NCI-H2196 (cell line): ENCODE results near the gene SLC11A2.
"Not testable (repeated sequence)": the region's sequence is repeated elsewhere in the genome, so short reads cannot be mapped to it uniquely, and the experiment has no call there.

Source experiments
- DNase-seq: peaks from one replicate; lab custom pipeline; 2025; ENCODE audit not compliant: unreplicated experiment; lab: John Stamatoyannopoulos, UW

SLC11A2 gene

GRCh38 chr12:50951112-50951511 lies 75.1 kb downstream of the SLC11A2 start:
- DNase-seq, result no peak

- DNase-seq, result no peak
Measured at GRCh38 chr12:50949801-50950302, 76.3 kb downstream of the SLC11A2 start.

DNA sequence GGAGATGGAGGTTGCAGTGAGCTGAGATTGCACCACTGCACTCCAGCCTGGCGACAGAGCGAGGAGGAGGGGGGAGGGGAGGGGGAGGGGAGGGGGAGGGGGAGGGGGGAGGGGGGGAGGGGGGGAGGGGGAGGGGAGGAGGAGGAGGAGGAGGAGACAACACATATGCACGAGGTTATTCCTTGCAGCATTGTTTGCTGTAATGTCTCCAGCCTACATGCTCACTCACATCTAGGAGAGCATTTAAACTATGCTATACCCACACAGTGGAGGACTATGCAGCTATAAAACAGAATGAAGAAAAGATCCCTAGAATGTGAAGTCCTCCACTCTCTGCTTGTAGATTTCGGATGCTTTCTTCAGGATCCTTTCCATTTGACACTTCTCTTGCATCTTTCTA lies 77.4 kb downstream of the SLC11A2 start:
- no peak for DNase-seq

GRCh38 chr12:50947933-50948626 lies 78.1 kb downstream of the SLC11A2 start:
- no peak for DNase-seq

GRCh38 chr12:50937653-50938052 lies 88.5 kb downstream of the SLC11A2 start:
- no peak for DNase-seq

- DNase-seq, result no peak
Measured at GRCh38 chr12:50936821-50937530, 89.2 kb downstream of the SLC11A2 start.

DNA sequence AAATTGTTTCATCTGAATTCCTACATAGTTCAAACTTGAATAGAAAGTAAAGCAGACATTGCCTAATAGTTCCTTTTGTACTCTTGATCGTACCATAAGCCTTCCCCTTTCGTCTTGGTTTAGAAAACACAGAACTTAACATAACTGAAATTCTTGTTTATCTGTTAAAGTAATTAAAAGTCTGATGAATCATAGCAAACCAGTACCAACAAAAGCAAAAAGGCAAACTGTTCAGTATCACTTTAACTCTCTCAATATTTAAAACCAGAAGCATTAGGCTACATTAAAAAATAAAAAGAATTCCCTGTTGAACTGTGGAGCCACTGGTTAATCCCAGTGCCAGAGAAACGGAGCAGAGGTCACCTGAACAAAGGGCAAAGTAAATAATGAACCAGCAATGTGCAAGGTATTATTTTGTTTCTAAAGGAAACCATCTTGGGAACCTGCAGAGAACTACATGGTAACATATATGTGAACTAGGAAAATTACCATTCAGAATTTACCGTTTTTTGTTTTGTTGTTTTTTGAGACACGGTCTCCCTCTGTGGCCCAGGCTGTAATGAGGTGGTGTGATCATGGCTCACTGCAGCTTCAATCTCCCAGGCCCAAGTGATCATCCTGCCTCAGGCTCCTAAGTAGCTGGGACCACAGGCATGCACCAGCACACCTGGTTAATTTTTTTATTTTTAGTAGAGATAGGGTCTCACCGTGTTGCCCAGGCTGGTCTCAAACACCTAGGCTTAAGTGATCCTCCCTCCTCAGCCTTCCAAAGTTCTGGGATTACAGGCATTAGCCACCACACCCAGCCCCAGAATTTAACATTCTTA lies 91.0 kb downstream of the SLC11A2 start:
- DNase-seq, result no peak

GRCh38 chr12:50934371-50934851 lies 91.8 kb downstream of the SLC11A2 start:
- DNase-seq, result no peak

GRCh38 chr12:50933459-50934124 lies 92.6 kb downstream of the SLC11A2 start:
- no peak for DNase-seq

DNA sequence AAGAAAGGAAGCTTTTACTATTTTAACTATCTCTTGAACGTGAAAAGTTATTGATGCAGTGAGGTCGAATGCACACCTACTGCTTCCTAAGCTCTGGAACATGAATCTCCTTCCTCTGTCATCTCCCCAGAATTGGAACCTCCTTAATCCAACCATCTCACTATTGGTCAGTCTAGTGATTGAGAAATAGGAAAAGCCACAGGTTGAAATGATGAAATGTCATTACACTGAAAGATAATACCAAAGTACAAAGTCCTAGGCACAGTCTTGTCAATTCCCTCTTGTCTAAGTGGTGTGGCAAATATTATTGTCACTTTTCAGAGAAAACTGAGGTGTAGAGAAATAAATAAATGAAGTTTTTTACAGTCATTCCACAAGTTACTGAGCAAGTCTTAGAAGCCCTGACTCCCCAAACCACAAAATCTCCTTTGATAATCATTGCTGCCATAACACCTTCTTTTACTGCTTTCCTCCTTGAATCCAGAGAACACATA lies 93.3 kb downstream of the SLC11A2 start:
- DNase-seq, result no peak

- DNase-seq, result not testable (repeated sequence)
Measured at GRCh38 chr12:50930477-50930876, 95.7 kb downstream of the SLC11A2 start.

DNA sequence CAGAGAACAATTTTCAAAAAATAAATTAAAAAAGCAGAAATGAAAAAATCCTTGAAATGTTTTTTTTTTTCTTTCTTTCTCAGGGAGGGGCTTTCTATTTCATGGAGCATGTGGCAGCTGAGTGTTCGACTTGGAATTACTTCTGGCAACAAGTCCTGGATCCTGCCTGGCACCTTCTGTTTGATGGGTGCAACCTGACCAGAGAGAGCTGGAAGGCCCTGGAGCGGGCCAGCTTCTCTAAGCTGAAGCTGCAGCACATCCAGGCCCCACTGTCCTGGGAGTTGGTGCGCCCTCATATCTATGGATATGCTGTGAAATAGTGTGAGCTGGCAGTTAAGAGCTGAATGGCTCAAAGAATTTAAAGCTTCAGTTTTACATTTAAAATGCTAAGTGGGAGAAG lies 96.4 kb downstream of the SLC11A2 start:
- no peak for DNase-seq
